ENCODE measurements around the gene FAM177B.

- TF ChIP-seq CREB5 (CRISPR knock-in tag; IDR thresholded peaks at IDR 0.05; ENCODE audit: low read depth) (no peak), GLIS3 (CRISPR knock-in tag; IDR thresholded peaks at IDR 0.05) (no peak), ZC3H10 (CRISPR knock-in tag; IDR thresholded peaks at IDR 0.05) (no peak), BACH2 (CRISPR knock-in tag; IDR thresholded peaks at IDR 0.05; ENCODE audit: borderline replicate concordance) (no peak), SNAI2 (CRISPR knock-in tag; IDR thresholded peaks at IDR 0.05) (no peak), TOX (CRISPR knock-in tag; IDR thresholded peaks at IDR 0.05; ENCODE audit: borderline replicate concordance) (no peak)
- TF ChIP-seq, protein P1, sequence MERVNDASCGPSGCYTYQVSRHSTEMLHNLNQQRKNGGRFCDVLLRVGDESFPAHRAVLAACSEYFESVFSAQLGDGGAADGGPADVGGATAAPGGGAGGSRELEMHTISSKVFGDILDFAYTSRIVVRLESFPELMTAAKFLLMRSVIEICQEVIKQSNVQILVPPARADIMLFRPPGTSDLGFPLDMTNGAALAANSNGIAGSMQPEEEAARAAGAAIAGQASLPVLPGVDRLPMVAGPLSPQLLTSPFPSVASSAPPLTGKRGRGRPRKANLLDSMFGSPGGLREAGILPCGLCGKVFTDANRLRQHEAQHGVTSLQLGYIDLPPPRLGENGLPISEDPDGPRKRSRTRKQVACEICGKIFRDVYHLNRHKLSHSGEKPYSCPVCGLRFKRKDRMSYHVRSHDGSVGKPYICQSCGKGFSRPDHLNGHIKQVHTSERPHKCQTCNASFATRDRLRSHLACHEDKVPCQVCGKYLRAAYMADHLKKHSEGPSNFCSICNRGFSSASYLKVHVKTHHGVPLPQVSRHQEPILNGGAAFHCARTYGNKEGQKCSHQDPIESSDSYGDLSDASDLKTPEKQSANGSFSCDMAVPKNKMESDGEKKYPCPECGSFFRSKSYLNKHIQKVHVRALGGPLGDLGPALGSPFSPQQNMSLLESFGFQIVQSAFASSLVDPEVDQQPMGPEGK (CRISPR knock-in tag; IDR thresholded peaks at IDR 0.05; ENCODE audit: borderline replicate concordance): no peak
- TF ChIP-seq, protein P2, sequence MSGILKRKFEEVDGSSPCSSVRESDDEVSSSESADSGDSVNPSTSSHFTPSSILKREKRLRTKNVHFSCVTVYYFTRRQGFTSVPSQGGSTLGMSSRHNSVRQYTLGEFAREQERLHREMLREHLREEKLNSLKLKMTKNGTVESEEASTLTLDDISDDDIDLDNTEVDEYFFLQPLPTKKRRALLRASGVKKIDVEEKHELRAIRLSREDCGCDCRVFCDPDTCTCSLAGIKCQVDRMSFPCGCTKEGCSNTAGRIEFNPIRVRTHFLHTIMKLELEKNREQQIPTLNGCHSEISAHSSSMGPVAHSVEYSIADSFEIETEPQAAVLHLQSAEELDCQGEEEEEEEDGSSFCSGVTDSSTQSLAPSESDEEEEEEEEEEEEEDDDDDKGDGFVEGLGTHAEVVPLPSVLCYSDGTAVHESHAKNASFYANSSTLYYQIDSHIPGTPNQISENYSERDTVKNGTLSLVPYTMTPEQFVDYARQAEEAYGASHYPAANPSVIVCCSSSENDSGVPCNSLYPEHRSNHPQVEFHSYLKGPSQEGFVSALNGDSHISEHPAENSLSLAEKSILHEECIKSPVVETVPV (CRISPR knock-in tag; IDR thresholded peaks at IDR 0.05): no peak
Observed at GRCh38 chr1:222783051-222783450, 46.0 kb downstream of the FAM177B start.

Data from SK-N-SH treated with all-trans-retinoic acid at 6 μM for 48 hours (cell line).